Dendritic cell treated with granulocyte-macrophage colony-stimulating factor and Interleukin-4, amounts not matched to agents 40 ng/mL and 50 ng/mL, for 4 days (primary cell): Measurements from ENCODE around the gene ARHGAP24.
"Not testable (repeated sequence)": the region's sequence is repeated elsewhere in the genome, so short reads cannot be mapped to it uniquely, and the experiment has no call there.

Experiments
- H3K27ac Mint-ChIP-seq: one replicate; pipeline ENCODE4 v1.8.0; 2022; ENCODE audit warnings: mild to moderate bottlenecking, mixed read lengths
- H3K27me3 Mint-ChIP-seq: one replicate; pipeline ENCODE4 v1.8.0; 2022; ENCODE audit warnings: mild to moderate bottlenecking, mixed read lengths
- H3K36me3 Mint-ChIP-seq: one replicate; pipeline ENCODE4 v1.8.0; 2022; ENCODE audit warnings: low read depth, mixed read lengths
- H3K4me1 Mint-ChIP-seq: one replicate; pipeline ENCODE4 v1.8.0; 2022; ENCODE audit warnings: low read depth, mixed read lengths
- H3K4me3 Mint-ChIP-seq: one replicate; pipeline ENCODE4 v1.8.0; 2022; ENCODE audit warnings: mild to moderate bottlenecking, moderate library complexity, mixed read lengths
- H3K9me3 Mint-ChIP-seq: one replicate; pipeline ENCODE4 v1.8.0; 2022; ENCODE audit warnings: mixed read lengths
- intact Hi-C: fragments of 100-400 bp; cut with micrococcal nuclease; formaldehyde crosslinking; loops from one replicate; pipeline ENCODE4 v1.15.0; 2022

The ARHGAP24 gene

DNA sequence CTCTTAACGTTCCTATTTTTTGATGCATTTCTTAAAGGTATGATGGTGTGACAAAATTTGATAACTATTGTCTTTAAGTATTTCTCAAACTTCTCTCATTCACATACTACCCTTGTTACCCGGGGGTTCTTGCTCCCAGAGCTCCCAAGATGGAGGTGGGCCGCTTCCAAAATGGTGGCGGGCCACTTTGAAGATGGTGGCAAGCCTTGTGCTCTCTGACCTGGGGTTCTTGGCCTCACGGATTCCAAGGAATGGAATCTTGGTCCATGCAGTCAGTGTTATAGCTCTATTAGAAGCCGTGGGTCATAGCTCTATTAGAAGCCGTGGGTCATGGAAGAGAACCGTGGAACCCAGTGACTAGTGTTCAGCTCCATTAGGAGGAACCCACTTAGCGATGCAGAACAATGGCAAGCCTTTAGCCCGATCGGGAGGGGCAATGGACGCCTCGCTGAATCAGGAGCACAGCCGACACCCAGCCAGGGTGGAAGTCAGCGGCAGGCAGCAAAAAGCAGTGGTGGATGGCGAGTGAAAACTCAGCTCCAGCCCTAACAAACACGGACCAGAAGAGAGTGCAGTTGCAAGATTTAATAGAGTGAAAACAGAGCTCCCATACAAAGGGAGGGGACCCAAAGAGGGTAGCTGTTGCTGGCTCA lies 481.5 kb downstream of the ARHGAP24 start:
- Mint-ChIP-seq H3K4me3 (no peak overlapping the region), H3K9me3 (no peaks in the 10 kb centered on the region), H3K27me3 (no peaks in the 10 kb centered on the region), H3K36me3 (no peaks in the 10 kb centered on the region), H3K27ac (no peak overlapping the region), H3K4me1 (peaks cover 9% of the 10 kb centered on the region)
- intact Hi-C loops = no loop called here

DNA sequence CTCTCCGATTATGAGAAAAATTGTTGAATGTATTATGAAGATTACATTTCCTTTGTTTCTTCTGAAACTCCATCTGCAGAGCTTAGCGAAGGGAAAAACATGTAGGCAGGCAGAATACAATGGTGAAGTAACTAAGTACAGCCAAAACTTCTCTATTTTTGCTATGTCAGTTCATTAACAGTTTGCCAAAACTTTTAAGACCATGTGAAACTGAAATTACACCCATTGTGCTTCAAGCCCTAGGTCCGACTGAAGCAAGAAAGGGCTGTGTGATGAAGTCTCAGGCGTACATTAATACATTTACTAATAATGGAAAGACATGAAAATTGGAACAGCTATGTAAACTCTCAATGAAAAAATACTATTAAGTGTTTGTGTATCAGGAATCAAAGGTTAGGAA lies 486.9 kb downstream of the ARHGAP24 start:
- H3K27me3 Mint-ChIP-seq = no peaks in the 10 kb centered on the region
- no peaks in the 10 kb centered on the region for H3K4me1 Mint-ChIP-seq
- H3K27ac Mint-ChIP-seq = no peak overlapping the region

GRCh38 chr4:85963231-85963630 lies 488.3 kb downstream of the ARHGAP24 start:
- Mint-ChIP-seq H3K4me1 (no peaks in the 10 kb centered on the region), H3K27me3 (no peaks in the 10 kb centered on the region), H3K4me3 (no peak overlapping the region), H3K9me3 (no peaks in the 10 kb centered on the region), H3K27ac (no peak overlapping the region), H3K36me3 (no peaks in the 10 kb centered on the region)
- intact Hi-C loops = loop anchor here (10.0 kb wide), 1 partner anchor 198 kb away; no protein-coding TSS in a partner anchor

More for the DNA sequence above, 486.9 kb downstream of the ARHGAP24 start:
- intact Hi-C loops = loop anchor here (10.0 kb wide), 1 partner anchor 197 kb away; no protein-coding TSS in a partner anchor
- no peaks in the 10 kb centered on the region for H3K9me3 Mint-ChIP-seq
- H3K4me3 Mint-ChIP-seq = no peak overlapping the region
- H3K36me3 Mint-ChIP-seq = no peaks in the 10 kb centered on the region

- no peak overlapping the region for H3K27ac Mint-ChIP-seq
- no peaks in the 10 kb centered on the region for H3K27me3 Mint-ChIP-seq
- no peaks in the 10 kb centered on the region for H3K4me1 Mint-ChIP-seq
- no peaks in the 10 kb centered on the region for H3K9me3 Mint-ChIP-seq
- H3K4me3 Mint-ChIP-seq = no peak overlapping the region
- no peaks in the 10 kb centered on the region for H3K36me3 Mint-ChIP-seq
- intact Hi-C loops = loop anchor here (10.0 kb wide), 1 partner anchor 199 kb away; no protein-coding TSS in a partner anchor
Measured at GRCh38 chr4:85964298-85964697, 489.3 kb downstream of the ARHGAP24 start.

GRCh38 chr4:85965017-85965416 lies 490.1 kb downstream of the ARHGAP24 start:
- not testable (repeated sequence) for H3K9me3 Mint-ChIP-seq, H3K4me1 Mint-ChIP-seq, H3K36me3 Mint-ChIP-seq, H3K27me3 Mint-ChIP-seq, H3K27ac Mint-ChIP-seq, H3K4me3 Mint-ChIP-seq
- intact Hi-C loops = loop anchor here (5.0 to 10.0 kb wide), 2 partner anchors 200 to 883 kb away; no protein-coding TSS in a partner anchor

DNA sequence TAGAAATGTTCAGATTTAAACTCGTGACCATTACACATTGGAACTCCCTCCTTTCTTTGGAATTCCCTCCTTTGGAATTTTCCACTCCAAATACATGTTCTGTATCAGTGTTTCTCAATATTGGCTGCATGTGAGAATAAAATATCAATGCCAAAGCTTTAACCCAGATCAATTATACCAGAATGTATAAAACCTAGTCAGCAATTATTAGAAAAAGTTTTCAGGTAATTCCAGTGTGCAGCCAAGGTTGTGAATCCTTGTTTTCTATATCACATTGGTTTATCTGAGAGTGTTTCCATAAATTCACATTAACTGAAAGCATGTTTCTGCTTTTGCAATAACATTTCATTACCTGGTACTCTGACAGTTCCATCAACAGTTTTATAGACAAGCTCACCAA lies 490.6 kb downstream of the ARHGAP24 start:
- H3K9me3 Mint-ChIP-seq = no peaks in the 10 kb centered on the region
- no peaks in the 10 kb centered on the region for H3K36me3 Mint-ChIP-seq
- no peaks in the 10 kb centered on the region for H3K4me1 Mint-ChIP-seq
- H3K4me3 Mint-ChIP-seq = no peak overlapping the region
- no peak overlapping the region for H3K27ac Mint-ChIP-seq
- intact Hi-C loops = loop anchor here (5.0 to 10.0 kb wide), 2 partner anchors 201 to 883 kb away; no protein-coding TSS in a partner anchor
- no peaks in the 10 kb centered on the region for H3K27me3 Mint-ChIP-seq

GRCh38 chr4:85966373-85966772 lies 491.4 kb downstream of the ARHGAP24 start:
- no peaks in the 10 kb centered on the region for H3K36me3 Mint-ChIP-seq
- intact Hi-C loops = loop anchor here (5.0 to 10.0 kb wide), 2 partner anchors 202 to 884 kb away; no protein-coding TSS in a partner anchor
- no peaks in the 10 kb centered on the region for H3K9me3 Mint-ChIP-seq
- H3K27ac Mint-ChIP-seq = no peak overlapping the region
- no peaks in the 10 kb centered on the region for H3K4me1 Mint-ChIP-seq
- H3K4me3 Mint-ChIP-seq = no peak overlapping the region
- no peaks in the 10 kb centered on the region for H3K27me3 Mint-ChIP-seq

- Mint-ChIP-seq H3K4me3 (no peak overlapping the region), H3K9me3 (no peaks in the 10 kb centered on the region), H3K36me3 (no peaks in the 10 kb centered on the region), H3K4me1 (no peaks in the 10 kb centered on the region), H3K27ac (no peak overlapping the region), H3K27me3 (no peaks in the 10 kb centered on the region)
- intact Hi-C loops = loop anchor here (5.0 to 10.0 kb wide), 2 partner anchors 203 to 886 kb away; no protein-coding TSS in a partner anchor
Measured at GRCh38 chr4:85967872-85968271, 492.9 kb downstream of the ARHGAP24 start.

- Mint-ChIP-seq H3K27me3 (no peaks in the 10 kb centered on the region), H3K9me3 (no peaks in the 10 kb centered on the region), H3K36me3 (no peaks in the 10 kb centered on the region), H3K4me1 (no peaks in the 10 kb centered on the region), H3K27ac (no peak overlapping the region), H3K4me3 (no peak overlapping the region)
- intact Hi-C loops = loop anchor here (1.0 to 10.0 kb wide), 4 partner anchors 173 to 887 kb away; no protein-coding TSS in a partner anchor
Measured at GRCh38 chr4:85968945-85969819, 494.2 kb downstream of the ARHGAP24 start.

GRCh38 chr4:85970535-85970934 lies 495.6 kb downstream of the ARHGAP24 start:
- no peaks in the 10 kb centered on the region for H3K36me3 Mint-ChIP-seq
- no peaks in the 10 kb centered on the region for H3K4me1 Mint-ChIP-seq
- H3K4me3 Mint-ChIP-seq = no peak overlapping the region
- no peaks in the 10 kb centered on the region for H3K9me3 Mint-ChIP-seq
- H3K27ac Mint-ChIP-seq = no peak overlapping the region
- intact Hi-C loops = no loop called here
- no peaks in the 10 kb centered on the region for H3K27me3 Mint-ChIP-seq

DNA sequence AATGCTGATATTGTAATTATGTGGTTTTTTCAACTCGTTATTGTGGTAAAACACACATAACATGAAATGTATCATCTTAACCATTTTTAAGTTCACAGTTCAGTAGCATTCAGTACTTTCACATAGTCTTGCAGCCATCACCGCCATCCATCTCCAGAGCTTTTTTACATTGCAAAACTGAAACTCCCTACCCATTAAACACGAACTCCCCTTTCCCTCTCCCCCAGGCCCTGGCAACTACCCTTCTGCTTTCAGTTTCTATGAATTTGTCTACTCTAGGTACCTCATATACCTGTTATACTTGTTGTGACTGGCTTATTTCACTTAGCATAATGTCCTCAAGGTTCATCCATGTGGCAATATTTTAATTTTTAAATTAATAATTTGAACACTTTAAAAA lies 504.3 kb downstream of the ARHGAP24 start:
- H3K27ac Mint-ChIP-seq = no peak overlapping the region
- H3K9me3 Mint-ChIP-seq = no peaks in the 10 kb centered on the region
- no peak overlapping the region for H3K4me3 Mint-ChIP-seq
- H3K27me3 Mint-ChIP-seq = no peaks in the 10 kb centered on the region
- intact Hi-C loops = no loop called here
- no peaks in the 10 kb centered on the region for H3K4me1 Mint-ChIP-seq
- H3K36me3 Mint-ChIP-seq = no peaks in the 10 kb centered on the region

GRCh38 chr4:85986266-85986665 lies 511.3 kb downstream of the ARHGAP24 start:
- intact Hi-C loops = no loop called here
- H3K27ac Mint-ChIP-seq = no peak overlapping the region

GRCh38 chr4:85993641-85994040 lies 518.7 kb downstream of the ARHGAP24 start:
- Mint-ChIP-seq H3K9me3 (no peaks in the 10 kb centered on the region), H3K4me3 (no peak overlapping the region), H3K27ac (no peak overlapping the region), H3K27me3 (no peaks in the 10 kb centered on the region), H3K36me3 (peaks cover 9% of the 10 kb centered on the region), H3K4me1 (no peaks in the 10 kb centered on the region)
- intact Hi-C loops = no loop called here

More at GRCh38 chr4:85986266-85986665, 511.3 kb downstream of the ARHGAP24 start:
- no peaks in the 10 kb centered on the region for H3K27me3 Mint-ChIP-seq
- no peaks in the 10 kb centered on the region for H3K9me3 Mint-ChIP-seq
- H3K36me3 Mint-ChIP-seq = no peaks in the 10 kb centered on the region
- no peak overlapping the region for H3K4me3 Mint-ChIP-seq
- no peaks in the 10 kb centered on the region for H3K4me1 Mint-ChIP-seq

DNA sequence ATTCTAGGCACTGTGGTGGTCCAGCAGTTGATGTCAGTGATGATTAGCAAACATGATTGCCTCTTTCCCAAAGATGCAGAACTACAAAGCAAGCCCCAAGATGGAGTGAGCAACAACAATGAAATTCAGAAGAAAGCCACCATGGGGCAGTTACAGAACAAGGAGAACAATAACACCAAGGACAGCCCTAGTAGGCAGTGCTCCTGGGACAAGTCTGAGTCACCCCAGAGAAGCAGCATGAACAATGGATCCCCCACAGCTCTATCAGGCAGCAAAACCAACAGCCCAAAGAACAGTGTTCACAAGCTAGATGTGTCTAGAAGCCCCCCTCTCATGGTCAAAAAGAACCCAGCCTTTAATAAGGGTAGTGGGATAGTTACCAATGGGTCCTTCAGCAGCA lies 519.6 kb downstream of the ARHGAP24 start:
- no peaks in the 10 kb centered on the region for H3K9me3 Mint-ChIP-seq
- no peaks in the 10 kb centered on the region for H3K27me3 Mint-ChIP-seq
- intact Hi-C loops = no loop called here
- H3K4me3 Mint-ChIP-seq = no peak overlapping the region
- peaks cover 9% of the 10 kb centered on the region for H3K36me3 Mint-ChIP-seq
- H3K27ac Mint-ChIP-seq = no peak overlapping the region
- H3K4me1 Mint-ChIP-seq = no peaks in the 10 kb centered on the region
